Measurements from ENCODE around the gene SPTBN5.

The SPTBN5 gene

DNA sequence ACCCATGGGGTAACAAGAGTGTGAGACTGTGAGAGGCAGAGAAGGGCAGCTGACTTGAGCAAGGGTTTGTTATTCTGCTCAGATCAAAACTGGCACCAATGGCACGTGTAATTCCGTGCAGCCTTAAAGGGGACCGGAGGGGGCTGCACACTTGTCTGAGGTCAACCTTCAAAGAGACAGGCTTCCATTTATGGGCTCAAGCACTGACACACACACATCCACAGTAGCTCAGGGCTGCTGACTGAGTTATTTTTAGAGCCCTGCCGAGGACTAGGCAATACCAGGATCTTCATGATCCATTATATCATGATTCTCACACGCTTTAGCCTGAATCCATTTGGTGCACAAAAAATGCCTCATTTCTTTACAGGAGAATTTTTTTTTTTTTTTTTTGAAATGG lies 20.6 kb upstream of the SPTBN5 start:
- H3K4me3 ChIP-seq (replicated peaks; ENCODE audit: low read depth, low read length) = no peak overlapping the region
- no peak for DNase-seq (ENCODE audit: low read depth)
- TF ChIP-seq CTCF (IDR thresholded peaks at IDR 0.05; ENCODE audit: low read length, missing control alignments) = no peak

DNA sequence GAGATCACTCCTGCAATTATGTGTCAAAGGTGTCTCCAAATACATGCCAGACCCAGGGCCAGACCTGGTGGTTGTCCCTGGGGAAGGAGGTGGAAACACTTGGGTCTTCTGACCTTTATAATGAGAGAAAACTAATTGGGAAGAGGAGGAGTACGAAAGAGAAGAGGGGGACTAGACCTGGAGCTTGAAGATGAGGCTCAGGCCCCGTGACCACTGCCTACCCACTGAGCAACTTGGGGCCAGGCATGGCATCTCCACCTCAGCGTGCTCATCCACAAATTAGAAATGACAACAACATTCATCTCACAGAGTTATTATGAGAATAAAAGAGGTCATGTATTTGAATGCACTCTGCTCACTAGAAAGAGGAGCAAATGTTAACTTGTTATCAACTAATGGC lies 19.4 kb upstream of the SPTBN5 start:
- DNase-seq (ENCODE audit: low read depth) = no peak
- TF ChIP-seq CTCF (IDR thresholded peaks at IDR 0.05; ENCODE audit: low read length, missing control alignments) = no peak
- H3K4me3 ChIP-seq (replicated peaks; ENCODE audit: low read depth, low read length) = no peak overlapping the region

GRCh38 chr15:41911691-41912345 lies 18.0 kb upstream of the SPTBN5 start:
- no peak for TF ChIP-seq CTCF (IDR thresholded peaks at IDR 0.05; ENCODE audit: low read length, missing control alignments)
- no peak for DNase-seq (ENCODE audit: low read depth)

GRCh38 chr15:41908736-41909461 lies 15.0 kb upstream of the SPTBN5 start:
- no peak overlapping the region for H3K4me3 ChIP-seq (replicated peaks; ENCODE audit: low read depth, low read length)
- no peak for DNase-seq (ENCODE audit: low read depth)
- TF ChIP-seq CTCF (IDR thresholded peaks at IDR 0.05; ENCODE audit: low read length, missing control alignments) = no peak

More at GRCh38 chr15:41911691-41912345, 18.0 kb upstream of the SPTBN5 start:
- no peak overlapping the region for H3K4me3 ChIP-seq (replicated peaks; ENCODE audit: low read depth, low read length)

DNA sequence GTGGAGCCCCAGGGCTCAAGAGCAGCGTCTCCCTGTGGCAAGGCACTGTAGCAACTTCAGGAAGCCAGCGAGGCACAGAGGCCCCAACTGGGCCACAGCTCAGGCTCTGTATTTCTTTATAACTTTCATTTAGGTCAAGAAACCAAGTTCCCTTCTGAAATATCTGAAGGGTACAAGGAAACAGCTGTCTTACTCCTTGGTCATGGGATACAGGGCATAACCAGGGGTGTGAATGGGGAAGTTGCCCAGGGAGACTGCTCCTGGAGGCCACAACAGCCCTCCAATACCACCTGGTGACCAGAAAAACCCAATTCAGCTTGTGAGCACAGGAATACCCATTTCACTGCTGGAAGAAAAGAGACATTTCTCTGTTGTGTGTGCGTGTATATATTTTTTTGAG lies 13.3 kb upstream of the SPTBN5 start:
- TF ChIP-seq CTCF (IDR thresholded peaks at IDR 0.05; ENCODE audit: low read length, missing control alignments) = no peak
- DNase-seq (ENCODE audit: low read depth) = no peak
- H3K4me3 ChIP-seq (replicated peaks; ENCODE audit: low read depth, low read length) = no peak overlapping the region

- no peak overlapping the region for H3K4me3 ChIP-seq (replicated peaks; ENCODE audit: low read depth, low read length)
- no peak for TF ChIP-seq CTCF (IDR thresholded peaks at IDR 0.05; ENCODE audit: low read length, missing control alignments)
- DNase-seq (ENCODE audit: low read depth) = no peak
Measured at GRCh38 chr15:41906608-41907007, 12.8 kb upstream of the SPTBN5 start.

All from fibroblast of pulmonary artery (primary cell).